CD4-positive, alpha-beta T cell treated with Interleukin-4 for 4 hours (primary cell): ENCODE results near the gene MAPKAP1.

Source experiments
- DNase-seq: peaks from one replicate; pipeline ENCODE4 v3.0.0-alpha.2; 2020

MAPKAP1 gene

GRCh38 chr9:125706651-125707471 is at the start of gene MAPKAP1:
Gene MAPKAP1 (minus strand): TSS chr9:125707208. CDS start chr9:125672574, 34,634 bp downstream.
- peak; percentile 93 for DNase-seq

- DNase-seq = no peak
These were observed 49.5 kb upstream of the MAPKAP1 start for GRCh38 chr9:125756518-125756917.

- no peak for DNase-seq
These were observed 48.3 kb upstream of the MAPKAP1 start for GRCh38 chr9:125755340-125755739.

- no peak for DNase-seq
These were observed 47.1 kb upstream of the MAPKAP1 start for GRCh38 chr9:125754096-125754495.

- no peak for DNase-seq
These were observed 45.1 kb upstream of the MAPKAP1 start for GRCh38 chr9:125752070-125752628.

GRCh38 chr9:125750627-125751011 is 43.6 kb upstream of the MAPKAP1 start:
- no peak for DNase-seq

GRCh38 chr9:125749951-125750626 is 43.1 kb upstream of the MAPKAP1 start:
- DNase-seq = no peak

- DNase-seq = no peak
These were observed 42.4 kb upstream of the MAPKAP1 start for GRCh38 chr9:125749287-125749935.

- DNase-seq = no peak
These were observed 41.6 kb upstream of the MAPKAP1 start for GRCh38 chr9:125748446-125749099.

- DNase-seq = peak; percentile 13
These were observed 40.9 kb upstream of the MAPKAP1 start for GRCh38 chr9:125747765-125748445.

- peak; percentile 41 for DNase-seq
These were observed 40.2 kb upstream of the MAPKAP1 start, which contains the start of gene PBX3 for GRCh38 chr9:125747053-125747764. Gene PBX3 (plus strand): TSS chr9:125747373.

- DNase-seq = no peak
These were observed 39.7 kb upstream of the MAPKAP1 start for GRCh38 chr9:125746774-125747052.

GRCh38 chr9:125746017-125746773 is 39.2 kb upstream of the MAPKAP1 start:
- DNase-seq = peak; percentile 94

- peak; percentile 3 for DNase-seq
These were observed 38.6 kb upstream of the MAPKAP1 start for GRCh38 chr9:125745682-125746016.

- no peak for DNase-seq
These were observed 38.0 kb upstream of the MAPKAP1 start for GRCh38 chr9:125745018-125745417.

GRCh38 chr9:125744616-125745015 is 37.6 kb upstream of the MAPKAP1 start:
- DNase-seq = no peak

GRCh38 chr9:125743682-125744428 is 36.8 kb upstream of the MAPKAP1 start:
- no peak for DNase-seq

GRCh38 chr9:125742657-125743056 is 35.6 kb upstream of the MAPKAP1 start:
- no peak for DNase-seq

- DNase-seq = no peak
These were observed 32.4 kb upstream of the MAPKAP1 start for GRCh38 chr9:125739436-125739835.

- DNase-seq = no peak
These were observed 25.6 kb upstream of the MAPKAP1 start for GRCh38 chr9:125732562-125732961.
